ENCODE data around the gene PPIP5K2. TPM values are rescaled to one million over a fixed set of nuclear protein-coding genes. Genes with fewer than 3 reads are reported as not detected.
"Not testable (repeated sequence)": the region's sequence is repeated elsewhere in the genome, so short reads cannot be mapped to it uniquely, and the experiment has no call there.

Gene PPIP5K2
- total RNA-seq, 1 donor from 2014 or later = 30.8 TPM

DNA sequence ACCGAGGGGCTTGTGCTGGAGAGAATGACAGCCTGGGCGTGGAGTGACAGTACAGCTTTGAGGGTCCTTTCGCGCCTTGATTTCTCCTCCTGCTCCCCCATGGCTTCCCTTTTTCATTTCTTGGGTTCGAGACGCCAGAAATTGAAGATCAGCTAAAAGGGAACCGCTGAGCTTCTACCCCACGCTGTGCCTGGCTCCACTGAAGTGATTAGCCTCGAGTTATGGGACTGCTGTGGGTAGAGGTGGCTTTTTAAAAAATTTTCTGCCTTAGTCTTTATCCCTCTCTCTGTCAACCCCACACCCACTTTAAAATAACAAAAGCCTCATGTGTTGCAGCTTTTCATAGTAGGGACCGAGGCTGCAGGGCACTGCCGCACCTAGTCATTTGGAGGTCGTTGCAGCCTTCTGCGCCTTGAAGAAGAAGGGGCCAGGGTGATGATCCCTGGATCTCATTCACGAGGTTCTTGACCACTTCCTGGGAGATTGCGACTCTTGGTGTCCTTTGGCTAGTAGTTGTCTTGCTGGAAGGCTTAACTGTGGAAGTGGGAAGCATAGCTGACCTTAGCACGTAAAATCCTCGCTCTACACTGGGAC, 603 bp downstream of the PPIP5K2 start:
- DNase-seq (ENCODE audit: low read depth in 2 of 2) = peak in 1 of 2 donors; percentile 12

DNA sequence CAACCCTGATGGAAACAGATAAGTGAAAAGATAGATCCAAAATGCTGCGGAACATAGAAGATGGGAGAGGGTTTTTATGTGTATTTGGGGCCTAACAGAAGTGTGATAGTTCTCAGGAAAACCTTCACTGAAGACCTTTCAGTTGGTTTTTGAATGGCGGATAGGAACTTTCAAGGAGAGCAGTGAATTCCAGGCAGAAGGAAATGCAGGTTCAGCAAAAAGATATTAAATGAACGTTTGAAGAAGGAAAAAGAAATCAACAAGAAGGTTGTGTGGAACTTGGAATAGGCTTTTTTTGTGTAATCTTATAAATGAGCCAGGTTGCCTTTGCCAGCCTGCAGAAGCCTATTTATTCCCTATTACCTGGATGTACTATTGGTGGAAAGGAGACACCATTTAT, 2.1 kb downstream of the PPIP5K2 start:
- no peak for DNase-seq (ENCODE audit: low read depth in 2 of 2)

DNA sequence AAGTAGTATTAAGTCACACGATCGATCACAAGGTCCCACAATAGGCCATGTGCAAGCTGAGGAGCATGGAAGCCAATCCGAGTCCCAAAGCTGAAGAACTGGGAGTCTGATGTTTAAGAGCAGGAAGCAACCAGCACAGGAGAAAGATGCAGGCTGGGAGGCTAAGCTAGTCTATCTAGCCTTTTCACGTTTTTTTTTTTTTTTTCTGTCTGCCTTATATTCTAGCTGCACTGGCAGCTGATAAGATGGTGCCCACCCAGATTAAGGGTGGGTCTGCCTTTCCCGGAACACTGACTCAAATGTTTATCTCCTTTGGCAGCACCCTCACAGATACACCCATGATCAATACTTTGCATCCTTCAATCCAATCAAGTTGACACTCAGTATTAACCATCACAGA, 6.5 kb downstream of the PPIP5K2 start:
- DNase-seq (ENCODE audit: low read depth in 2 of 2) = no peak

- DNase-seq (ENCODE audit: low read depth in 2 of 2) = no peak
These were observed 7.3 kb downstream of the PPIP5K2 start for GRCh38 chr5:103127292-103127817.

GRCh38 chr5:103128202-103128601, 8.1 kb downstream of the PPIP5K2 start:
- DNase-seq (ENCODE audit: low read depth in 2 of 2) = no peak

GRCh38 chr5:103132684-103133083, 12.6 kb downstream of the PPIP5K2 start:
- DNase-seq (ENCODE audit: low read depth in 2 of 2) = no peak

DNA sequence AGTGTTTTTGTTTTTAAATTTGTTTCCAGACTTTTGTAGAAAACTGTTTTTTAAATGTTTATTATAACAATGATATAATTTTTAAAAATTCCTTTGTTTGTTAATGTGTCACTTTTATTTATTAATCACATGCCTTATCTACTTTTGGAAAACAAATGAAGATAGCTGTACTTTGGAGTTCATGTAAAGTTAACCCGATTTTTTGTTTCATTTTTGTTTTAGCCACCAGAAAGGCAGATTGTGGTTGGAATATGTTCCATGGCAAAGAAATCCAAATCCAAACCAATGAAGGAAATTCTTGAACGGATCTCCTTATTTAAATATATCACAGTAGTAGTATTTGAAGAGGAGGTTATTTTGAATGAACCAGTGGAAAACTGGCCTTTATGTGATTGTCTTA, 13.1 kb downstream of the PPIP5K2 start:
- DNase-seq (ENCODE audit: low read depth in 2 of 2) = no peak

DNA sequence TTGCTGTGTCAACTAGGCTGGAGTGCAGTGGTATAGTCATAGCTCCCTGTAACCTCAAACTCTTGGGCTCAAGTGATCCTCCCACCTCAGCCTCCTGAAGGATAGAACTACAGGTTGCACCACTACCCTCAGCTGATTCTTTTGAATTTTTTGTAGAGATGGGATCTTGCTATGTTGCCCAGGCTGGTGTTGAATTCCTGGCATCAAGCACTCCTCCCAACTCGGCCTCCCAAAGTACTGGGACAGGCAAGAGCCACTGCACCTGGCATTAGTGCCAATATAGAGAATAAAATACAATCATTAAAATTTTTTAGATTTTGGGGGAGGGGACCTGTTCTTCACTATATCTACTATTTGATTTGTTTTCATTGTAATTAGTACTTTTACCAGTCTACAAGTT, 15.4 kb downstream of the PPIP5K2 start:
- no peak for DNase-seq (ENCODE audit: low read depth in 2 of 2)

GRCh38 chr5:103138202-103138690, 18.1 kb downstream of the PPIP5K2 start:
- no peak for DNase-seq (ENCODE audit: low read depth in 2 of 2)

DNA sequence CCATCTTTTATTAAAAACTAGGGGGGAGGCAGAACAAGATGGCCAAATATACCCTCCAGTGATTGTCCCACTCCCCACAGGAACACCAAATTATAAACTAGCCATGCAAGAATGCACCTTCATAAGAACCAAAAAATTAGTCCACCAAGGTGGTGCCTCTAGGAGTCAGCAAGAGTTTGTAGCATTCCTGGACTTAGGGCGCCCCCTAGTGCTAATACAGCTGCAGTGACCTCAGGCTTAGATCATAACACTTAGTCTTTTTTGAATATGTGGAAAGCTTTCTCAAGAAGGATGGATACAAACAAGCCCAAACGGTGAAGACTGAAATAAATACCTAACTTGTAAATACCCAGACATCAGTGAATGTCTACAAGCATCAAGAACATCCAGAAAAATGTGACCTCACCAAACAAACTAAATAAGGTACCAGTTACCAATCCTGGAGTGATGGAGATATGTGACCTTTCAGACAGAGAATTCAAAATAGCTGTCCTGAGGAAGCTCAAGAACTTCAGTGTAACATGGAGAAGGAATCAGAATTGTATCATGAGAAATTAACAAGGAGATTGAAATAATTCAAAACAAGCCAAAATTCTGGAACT, 19.3 kb downstream of the PPIP5K2 start:
- peak; percentile 54 to 82 for DNase-seq (ENCODE audit: low read depth in 2 of 2)

DNA sequence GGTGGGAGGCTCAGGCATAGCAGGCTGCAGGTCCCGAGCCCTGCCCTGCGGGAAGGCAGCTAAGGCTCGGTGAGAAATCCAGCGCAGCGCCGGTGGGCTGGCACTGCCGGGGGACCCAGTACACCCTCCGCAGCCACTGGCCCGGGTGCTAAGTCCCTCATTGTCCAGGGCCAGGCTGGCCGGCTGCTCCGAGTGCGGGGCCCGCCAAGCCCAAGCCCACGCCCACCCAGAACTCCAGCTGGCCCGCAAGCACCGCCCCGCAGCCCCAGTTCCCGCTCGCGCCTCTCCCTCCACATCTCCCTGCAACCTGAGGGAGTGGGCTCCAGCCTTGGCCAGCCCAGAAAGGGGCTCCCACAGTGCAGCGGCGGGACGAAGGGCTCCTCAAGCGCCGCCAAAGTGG, 22.0 kb downstream of the PPIP5K2 start:
- not testable (repeated sequence) for DNase-seq (ENCODE audit: low read depth in 2 of 2)

DNA sequence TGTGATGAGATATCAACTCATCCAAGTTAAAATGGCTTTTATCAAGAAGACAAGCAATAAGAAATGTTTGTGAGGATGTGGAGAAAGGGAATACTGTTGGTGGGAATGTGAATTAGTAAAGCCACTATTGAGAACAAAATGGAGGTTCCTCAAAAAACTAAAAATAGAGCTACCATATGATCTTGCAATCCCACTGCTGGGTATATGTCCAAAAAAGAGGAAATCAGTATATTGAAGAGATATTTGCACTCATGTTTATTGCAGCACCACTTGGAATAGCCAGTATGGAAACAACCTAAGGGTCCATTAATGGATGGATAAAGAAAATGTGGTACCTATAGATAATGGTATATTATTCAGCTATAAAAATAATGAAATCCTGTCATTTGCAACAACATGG, 25.1 kb downstream of the PPIP5K2 start:
- no peak for DNase-seq (ENCODE audit: low read depth in 2 of 2)

GRCh38 chr5:103148213-103148612, 28.1 kb downstream of the PPIP5K2 start:
- no peak for DNase-seq (ENCODE audit: low read depth in 2 of 2)

DNA sequence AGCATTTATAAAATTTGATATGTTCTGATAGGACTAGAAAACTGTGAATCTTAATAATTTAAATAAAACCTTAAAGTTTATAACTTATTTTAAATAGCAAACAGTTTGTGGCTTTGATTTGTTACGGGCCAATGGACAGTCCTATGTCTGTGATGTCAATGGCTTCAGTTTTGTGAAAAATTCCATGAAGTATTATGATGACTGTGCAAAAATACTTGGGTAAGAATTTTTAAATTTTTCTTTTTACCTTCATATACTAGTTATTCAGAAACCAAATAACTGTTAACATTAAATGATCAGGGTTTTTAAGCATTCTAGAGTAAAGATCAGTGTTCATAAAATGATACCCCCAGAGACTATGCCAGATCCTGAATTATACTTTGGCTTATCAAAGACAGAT, 31.1 kb downstream of the PPIP5K2 start:
- no peak for DNase-seq (ENCODE audit: low read depth in 2 of 2)

DNA sequence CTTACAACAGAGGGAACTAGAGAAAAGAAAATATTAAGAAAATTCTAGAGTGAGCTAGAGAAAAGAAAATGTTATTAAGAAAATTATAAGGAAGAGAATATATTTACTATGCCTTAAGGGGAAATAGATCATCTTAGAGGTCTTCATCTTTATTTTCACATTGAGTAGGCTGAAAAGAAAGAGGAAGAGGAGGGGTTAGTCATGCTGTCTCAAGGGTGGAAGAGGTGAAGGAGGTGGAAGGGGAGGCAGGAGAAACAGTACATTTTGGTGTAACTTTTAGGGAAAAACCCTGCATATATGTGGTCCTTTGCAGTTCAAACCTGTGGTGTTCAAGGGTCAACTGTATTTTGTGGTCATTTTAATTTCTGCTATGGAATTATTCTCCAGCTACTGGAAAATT, 46.6 kb downstream of the PPIP5K2 start:
- DNase-seq (ENCODE audit: low read depth in 2 of 2) = no peak

- no peak for DNase-seq (ENCODE audit: low read depth in 2 of 2)
These were observed 54.0 kb downstream of the PPIP5K2 start for GRCh38 chr5:103174147-103174546.

DNA sequence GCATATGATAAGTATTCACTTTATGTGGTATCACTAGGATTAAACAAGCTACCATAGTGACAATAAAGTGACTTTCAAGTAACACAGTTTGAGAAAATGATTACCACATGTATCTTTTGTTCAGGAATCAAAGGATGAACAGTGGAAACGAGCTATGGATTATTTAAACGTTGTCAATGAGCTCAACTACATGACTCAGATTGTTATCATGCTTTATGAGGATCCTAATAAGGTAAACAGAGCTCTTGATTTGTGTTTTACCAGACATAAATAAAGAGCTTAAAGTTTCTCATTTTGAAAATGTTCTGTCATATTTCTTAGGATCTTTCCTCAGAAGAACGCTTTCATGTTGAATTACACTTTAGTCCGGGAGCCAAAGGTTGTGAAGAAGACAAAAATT, 57.4 kb downstream of the PPIP5K2 start:
- DNase-seq (ENCODE audit: low read depth in 2 of 2) = no peak

- no peak for DNase-seq (ENCODE audit: low read depth in 2 of 2)
These were observed 58.1 kb downstream of the PPIP5K2 start for GRCh38 chr5:103178167-103178566.

- DNase-seq (ENCODE audit: low read depth in 2 of 2) = no peak
These were observed 66.1 kb downstream of the PPIP5K2 start for GRCh38 chr5:103186152-103186551.

GRCh38 chr5:103188436-103188835, 68.3 kb downstream of the PPIP5K2 start:
- DNase-seq (ENCODE audit: low read depth in 2 of 2) = no peak

DNA sequence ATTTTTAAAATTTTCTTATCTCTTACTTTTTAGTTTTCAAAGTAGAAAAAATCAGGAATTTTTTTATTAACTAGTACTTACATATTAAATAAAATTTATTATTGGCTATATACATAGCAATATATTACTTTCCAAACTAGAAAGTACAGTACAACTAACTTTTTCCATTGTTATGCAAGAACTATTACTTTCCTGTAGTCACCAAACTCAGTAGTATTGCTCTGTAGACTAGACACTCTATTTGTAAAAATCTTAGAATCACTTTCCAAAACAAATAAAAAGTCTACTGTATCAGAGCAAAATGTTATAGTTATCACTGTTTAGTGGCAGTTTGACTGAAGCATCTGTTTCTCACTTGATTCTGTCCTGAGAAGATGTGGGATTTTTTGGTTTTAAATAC, 83.1 kb downstream of the PPIP5K2 start:
- DNase-seq (ENCODE audit: low read depth in 2 of 2) = peak in 1 of 2 donors; percentile 65

GRCh38 chr5:103204990-103205389, 84.9 kb downstream of the PPIP5K2 start:
- DNase-seq (ENCODE audit: low read depth in 2 of 2) = not testable (repeated sequence)

DNA sequence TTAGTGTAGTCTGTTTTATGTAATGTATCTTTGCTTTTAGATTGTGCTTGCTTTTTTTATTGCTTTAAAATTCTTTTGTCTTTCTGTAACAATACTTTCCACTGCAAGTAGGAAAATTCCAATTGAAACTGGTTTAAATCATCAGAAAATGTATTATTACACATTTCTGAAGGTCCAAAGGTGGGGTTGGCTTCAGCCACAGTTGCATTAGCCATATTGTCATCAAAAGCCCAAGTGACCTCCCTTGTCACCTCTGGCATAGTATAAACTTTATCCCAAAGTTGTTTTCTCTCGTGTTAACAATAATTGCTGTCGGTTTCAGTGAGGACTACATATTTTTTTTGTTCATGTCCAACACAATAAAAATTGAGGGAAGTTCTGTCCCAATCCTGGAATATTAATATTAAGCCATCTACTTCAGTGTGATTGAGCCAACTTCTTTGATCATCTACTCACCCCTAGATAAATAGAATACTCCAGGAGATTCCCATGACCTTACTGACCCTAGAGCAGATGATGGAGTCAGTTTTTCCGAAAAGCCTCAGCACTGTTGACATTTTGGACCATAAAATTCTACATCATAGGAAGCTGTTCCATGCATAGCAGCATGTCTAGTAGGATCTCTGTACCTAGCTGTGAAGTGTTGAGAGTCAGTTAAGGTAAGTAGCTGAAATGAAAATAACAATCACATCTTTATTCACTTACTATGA, 86.0 kb downstream of the PPIP5K2 start:
- peak; percentile 58 to 86 for DNase-seq (ENCODE audit: low read depth in 2 of 2)

All from dermis microvascular lymphatic vessel endothelial cell (primary cell).